HEK293T (cell line): ENCODE results near the gene CFLAR.

Source experiments
- ARNT ChIP-seq: fragments of 450-650 bp; IDR thresholded peaks from 2 replicates; pipeline ENCODE4 v1.6.1; 2017; ENCODE audit warnings: mild to moderate bottlenecking
- BHLHE40 ChIP-seq: fragments of 450-650 bp; IDR thresholded peaks from 2 replicates; pipeline ENCODE4 v1.6.1; 2016; ENCODE audit warnings: mild to moderate bottlenecking, moderate library complexity, borderline replicate concordance
- CTBP1 ChIP-seq: fragments of 450-650 bp; IDR thresholded peaks from 2 replicates; pipeline ENCODE4 v1.6.1; 2016; ENCODE audit warnings: borderline replicate concordance
- HDGF ChIP-seq: fragments of 450-650 bp; IDR thresholded peaks from 2 replicates; pipeline ENCODE4 v1.6.1; 2017; ENCODE audit warnings: antibody characterized with exemption, borderline replicate concordance
- LEF1 ChIP-seq: fragments of 450-650 bp; IDR thresholded peaks from 2 replicates; pipeline ENCODE4 v1.6.1; 2017; ENCODE audit warnings: mild to moderate bottlenecking, borderline replicate concordance
- SUZ12 ChIP-seq: fragments of 450-650 bp; IDR thresholded peaks from 2 replicates; pipeline ENCODE4 v1.6.1; 2016; ENCODE audit warnings: mild to moderate bottlenecking
- TARDBP ChIP-seq: fragments of 450-650 bp; IDR thresholded peaks from 2 replicates; pipeline ENCODE4 v1.6.1; 2016

DNA sequence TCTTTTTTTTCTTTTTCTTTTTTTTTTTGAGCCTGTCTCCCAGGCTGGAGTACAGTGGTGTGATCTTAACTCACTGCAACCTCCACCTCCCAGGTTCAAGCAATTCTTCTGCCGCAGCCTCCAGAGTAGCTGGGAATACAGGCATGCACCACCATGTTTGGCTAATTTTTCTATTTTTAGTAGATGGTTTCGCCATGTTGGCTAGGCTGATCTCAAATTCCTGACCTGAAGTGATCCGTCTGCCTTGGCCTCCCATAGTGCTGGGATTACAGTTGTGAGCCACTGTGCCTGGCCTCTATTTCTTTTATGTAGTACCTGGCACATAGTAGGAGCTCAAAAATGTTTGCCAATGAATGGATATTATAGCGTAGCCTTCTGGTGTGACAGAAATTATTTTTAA, 6.8 kb upstream of the CFLAR start:
- TF ChIP-seq CTBP1 (no peak), HDGF (no peak), BHLHE40 (no peak), ARNT (no peak), LEF1 (no peak), SUZ12 (no peak), TARDBP (no peak)
